Hepatocyte (in vitro differentiated cells): Measurements from ENCODE around the gene PXDC1.

Source experiments
- CTCF ChIP-seq: fragments of 200-600 bp; sonication (generic); IDR thresholded peaks from 2 replicates; pipeline ENCODE4 v1.5.1; 2016; ENCODE audit warnings: antibody characterized with exemption, mild to moderate bottlenecking; ENCODE audit not compliant: poor library complexity
- EZH2 ChIP-seq: fragments of 200-600 bp; sonication (generic); IDR thresholded peaks from 2 replicates; pipeline ENCODE4 v1.6.1; 2016; ENCODE audit warnings: antibody characterized with exemption, mild to moderate bottlenecking, borderline replicate concordance
- EZH2phosphoT487 ChIP-seq: fragments of 200-600 bp; sonication (generic); IDR thresholded peaks from one replicate; pipeline ENCODE4 v1.6.1; 2018; ENCODE audit warnings: antibody characterized with exemption, mild to moderate bottlenecking, low read depth, moderate library complexity; ENCODE audit not compliant: unreplicated experiment, severe bottlenecking

- no peak for TF ChIP-seq EZH2
- TF ChIP-seq CTCF, result no peak
- TF ChIP-seq EZH2phosphoT487, result no peak
Measured at GRCh38 chr6:3737831-3738210, 13.7 kb downstream of the PXDC1 start.
